ENCODE data around the gene NANOS2. TPM values are rescaled to one million over a fixed set of nuclear protein-coding genes. Genes with fewer than 3 reads are reported as not detected.

The NANOS2 gene
- not detected for total RNA-seq

GRCh38 chr19:45913874-45914830 is at the start of gene NANOS2:
TSS of gene NANOS2 (minus strand) at chr19:45914778. CDS start at chr19:45914693, 85 bp downstream.

DNA sequence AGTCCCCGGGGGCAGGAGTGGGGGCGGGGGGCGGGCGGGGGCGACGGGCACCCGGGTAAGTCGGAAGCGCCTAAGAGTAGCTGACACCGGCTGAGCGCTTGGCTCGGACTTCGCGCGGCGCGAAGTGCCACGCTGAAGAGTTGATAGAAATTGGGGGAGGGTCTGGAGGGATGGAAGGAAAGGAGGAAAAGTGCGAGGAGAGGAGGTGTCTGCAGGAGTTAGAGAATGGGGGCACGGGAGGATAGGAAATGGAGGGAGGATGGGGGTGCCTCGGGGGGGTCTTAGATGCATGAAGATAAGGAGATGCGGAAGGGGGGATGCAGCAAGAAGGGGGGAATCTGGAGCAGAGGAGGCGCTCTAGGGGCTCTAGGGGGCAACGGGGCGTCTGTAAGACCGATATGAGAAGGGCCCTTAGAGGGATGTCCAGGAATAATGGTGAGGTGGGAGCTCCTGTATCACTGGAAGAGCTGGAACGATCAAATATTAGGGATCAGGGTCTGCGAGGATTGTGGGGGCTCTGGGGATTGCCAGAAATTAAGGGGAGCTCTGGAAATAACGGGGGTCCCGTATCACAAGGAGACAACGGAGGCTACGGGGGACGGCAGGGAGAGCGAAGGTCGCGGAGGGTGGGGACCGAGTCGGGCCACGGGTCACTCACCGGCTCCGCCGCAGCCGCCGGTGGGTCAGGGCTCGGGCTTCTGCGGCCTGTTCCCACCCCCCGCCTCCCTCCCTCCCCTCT is 12.5 kb downstream of the NANOS2 start, which contains the start of gene MYPOP:
Gene MYPOP (minus strand): TSS at position 702 of the 739 bp plus-strand sequence. CDS start 840 bp downstream, outside the sequence.

DNA sequence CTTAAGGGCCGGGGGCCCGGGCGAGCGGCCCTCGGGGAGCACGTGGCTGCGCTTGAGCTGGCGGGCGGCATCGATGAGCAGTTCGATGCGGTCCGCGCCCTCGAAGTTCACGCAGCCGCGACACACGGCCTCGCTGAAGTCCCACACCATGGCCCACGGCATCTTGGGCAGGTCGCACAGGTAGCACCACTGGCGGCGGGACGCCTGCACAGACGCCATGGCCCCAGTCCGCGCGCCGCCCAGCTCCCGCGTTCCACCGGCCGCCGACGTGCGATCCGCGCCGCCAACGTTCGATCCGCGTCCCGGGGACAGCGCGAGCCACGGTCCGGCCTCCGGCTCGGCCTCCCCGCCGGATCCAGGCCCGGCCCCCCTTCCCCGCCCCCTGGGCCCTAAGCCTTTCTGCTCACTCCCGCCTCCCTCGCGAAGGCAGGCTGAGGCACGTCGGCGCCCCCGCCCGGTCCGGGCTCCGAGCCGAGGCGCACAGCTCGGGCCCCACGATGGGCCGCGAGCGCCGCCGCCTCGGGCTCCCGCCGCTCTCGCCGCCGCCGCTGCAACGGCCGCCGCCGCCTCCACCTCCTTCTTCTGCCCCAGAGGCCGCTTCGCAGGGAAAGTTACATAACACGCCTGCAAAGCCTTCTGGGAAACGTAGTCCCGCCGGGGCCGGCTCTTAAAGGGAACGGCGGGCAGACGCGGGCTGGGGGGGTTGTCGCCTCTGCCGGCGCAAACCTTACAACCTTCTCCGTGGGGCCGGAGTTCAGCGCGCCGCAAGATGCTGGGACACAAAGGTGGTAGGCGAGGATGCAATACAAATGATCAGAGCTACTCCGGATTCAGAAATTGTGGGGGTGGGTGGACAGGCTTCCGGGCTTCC is 28.8 kb downstream of the NANOS2 start, which contains the start of gene IRF2BP1:
Gene IRF2BP1 (minus strand): TSS at position 586 of the 871 bp plus-strand sequence. CDS start 367 bp downstream, at position 219.

DNA sequence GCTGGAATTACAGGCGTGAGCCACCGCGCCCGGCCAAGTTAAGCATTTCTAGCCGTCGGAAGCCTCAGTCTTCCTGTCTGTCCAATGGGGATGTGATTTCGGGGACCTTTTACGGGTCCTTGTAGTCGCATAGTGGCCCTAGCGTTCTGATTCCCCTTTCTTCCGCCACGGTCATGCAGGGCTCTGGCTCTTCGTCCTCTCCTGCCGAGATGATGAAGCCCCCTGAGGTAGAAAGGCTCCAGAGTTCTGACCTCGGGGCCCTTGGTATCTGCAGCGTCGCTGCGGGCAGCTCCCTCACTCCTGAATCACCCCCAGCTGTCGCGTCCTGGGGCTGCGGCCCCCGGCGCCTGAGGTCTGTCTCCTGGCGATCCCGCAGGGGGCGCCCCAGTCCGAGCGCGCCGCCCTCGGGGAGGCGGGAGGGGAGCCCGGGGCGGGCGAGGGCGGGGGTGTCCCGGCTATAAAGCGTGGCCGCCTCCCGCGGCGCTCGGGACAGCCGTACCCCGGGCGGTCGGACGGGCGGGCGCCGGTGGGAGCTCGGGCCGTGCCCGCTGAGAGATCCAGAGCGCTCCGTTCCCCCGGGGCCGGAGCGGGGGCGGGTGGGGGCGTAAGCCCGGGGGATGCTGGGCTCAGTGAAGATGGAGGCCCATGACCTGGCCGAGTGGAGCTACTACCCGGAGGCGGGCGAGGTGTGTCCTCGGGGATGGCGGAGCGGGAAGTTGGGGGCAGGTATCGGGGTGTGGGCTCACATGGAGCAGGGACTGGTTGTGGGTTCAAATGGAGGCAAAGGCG is 50.5 kb downstream of the NANOS2 start, which contains the start of gene FOXA3:
Gene FOXA3 (plus strand): TSS at position 487 of the 789 bp plus-strand sequence. CDS start 131 bp downstream, at position 618.

Other genes starting within 250 kb of the NANOS2 start
- under 1 TPM in 1 of 2 donors, not detected in 1; under 0.01 TPM for gene GIPR, start 246.6 kb downstream of the NANOS2 start, total RNA-seq
- gene SNRPD2, start 222.8 kb downstream of the NANOS2 start, total RNA-seq: 100 to 1,000 TPM; 193 to 358 TPM
- gene QPCTL, start 222.1 kb downstream of the NANOS2 start, total RNA-seq: 10 to 100 TPM; 45.6 to 52.3 TPM
- gene FBXO46, start 183.9 kb downstream of the NANOS2 start, total RNA-seq: 1 to 10 TPM; 5.9 to 7.7 TPM
- not detected for gene MEIOSIN, start 181.3 kb downstream of the NANOS2 start, total RNA-seq
- gene SIX5, start 145.5 kb downstream of the NANOS2 start, total RNA-seq: 1 to 10 TPM; 5.5 to 6.0 TPM
- 1 to 10 TPM; 8.3 to 8.9 TPM for gene DMPK, start 132.3 kb downstream of the NANOS2 start, total RNA-seq
- gene DMWD, start 121.9 kb downstream of the NANOS2 start, total RNA-seq: 10 to 100 TPM; 30.6 to 37.6 TPM
- gene RSPH6A, start 99.5 kb downstream of the NANOS2 start, total RNA-seq: under 1 TPM in 1 of 2 donors, not detected in 1; 0.34 TPM
- 10 to 100 TPM; 39.6 to 44.0 TPM for gene SYMPK, start 51.6 kb downstream of the NANOS2 start, total RNA-seq
- gene FOXA3, start 50.5 kb downstream of the NANOS2 start, total RNA-seq: not detected
- gene IRF2BP1, start 28.6 kb downstream of the NANOS2 start, total RNA-seq: 10 to 100 TPM; 23.6 to 31.0 TPM
- 1 to 10 TPM; 1.3 to 2.1 TPM for gene MYPOP, start 12.2 kb downstream of the NANOS2 start, total RNA-seq
- gene NOVA2, start 59.1 kb upstream of the NANOS2 start, total RNA-seq: not detected
- gene CCDC61, start 80.7 kb upstream of the NANOS2 start, total RNA-seq: 1 to 10 TPM; 6.3 to 6.9 TPM
- not detected for gene PGLYRP1, start 108.3 kb upstream of the NANOS2 start, total RNA-seq
- gene IGFL4, start 126.2 kb upstream of the NANOS2 start, total RNA-seq: under 1 TPM; 0.33 to 0.69 TPM
- gene IGFL3, start 209.9 kb upstream of the NANOS2 start, total RNA-seq: not detected
- not detected for gene IGFL2, start 233.5 kb upstream of the NANOS2 start, total RNA-seq

All from melanocyte of skin (primary cell).